Keratinocyte (primary cell): ENCODE data around the gene MSI2. TPM values are rescaled to one million over a fixed set of nuclear protein-coding genes. Genes with fewer than 3 reads are reported as not detected.

Experiments used
- DNase-seq: peaks from one replicate; pipeline ENCODE4 v3.0.0-alpha.2; 2011; ENCODE audit warnings: low read depth, missing footprints, low spot score
- FAIRE-seq: peaks from 2 replicates; lab custom pipeline; 2011; peaks lifted over from hg19 to GRCh38; lab: Jason Lieb, UNC
- H2AFZ ChIP-seq: 2 replicates; pipeline ENCODE4 v1.6.0; 2012; ENCODE audit warnings: low read length, control low read depth, inconsistent platforms; ENCODE audit not compliant: control insufficient read depth
- H3K27ac ChIP-seq: 2 replicates; pipeline ENCODE4 v1.5.1; 2011; ENCODE audit warnings: low read length; ENCODE audit not compliant: control insufficient read depth, insufficient read depth
- H3K27me3 ChIP-seq: 3 replicates; pipeline ENCODE4 v1.6.0; 2011; ENCODE audit warnings: low read length; ENCODE audit not compliant: control insufficient read depth, insufficient read depth; ENCODE audit errors: extremely low read depth
- H3K36me3 ChIP-seq, 2 experiments: 2 replicates in 1 of 2; 3 replicates in 1 of 2; pipeline ENCODE4 v1.5.1; 2011; ENCODE audit warnings: low read length in 2 of 2, mild to moderate bottlenecking in 1 of 2; ENCODE audit not compliant: control insufficient read depth in 2 of 2, insufficient read depth in 2 of 2; ENCODE audit errors: extremely low read depth in 1 of 2
- H3K4me1 ChIP-seq: 3 replicates; pipeline ENCODE4 v1.5.1; 2011; ENCODE audit warnings: low read length; ENCODE audit not compliant: control insufficient read depth, insufficient read depth; ENCODE audit errors: extremely low read depth
- H3K4me2 ChIP-seq: 3 replicates; pipeline ENCODE4 v1.6.0; 2011; ENCODE audit warnings: low read depth, low read length; ENCODE audit not compliant: control insufficient read depth, insufficient read depth; ENCODE audit errors: extremely low read depth
- H3K4me3 ChIP-seq, 3 experiments: fragments of 200-600 bp in 1 of 3; sonication (generic) in 1 of 3; 2 replicates in 2 of 3; 3 replicates in 1 of 3; pipeline ENCODE4 v1.5.1; 2011 to 2016; ENCODE audit warnings: low read length in 3 of 3, mild to moderate bottlenecking in 3 of 3, control low read depth in 2 of 3, inconsistent platforms in 1 of 3, low read depth in 1 of 3, mixed read lengths in 1 of 3, mixed run types in 1 of 3, moderate library complexity in 1 of 3; ENCODE audit not compliant: control insufficient read depth in 2 of 3, insufficient read depth in 2 of 3; ENCODE audit errors: extremely low read depth in 1 of 3
- H3K79me2 ChIP-seq: 2 replicates; pipeline ENCODE4 v1.6.0; 2012; ENCODE audit warnings: low read length; ENCODE audit not compliant: control insufficient read depth, insufficient read depth
- H3K9ac ChIP-seq: 3 replicates; pipeline ENCODE4 v1.6.0; 2011; ENCODE audit warnings: low read length; ENCODE audit not compliant: control insufficient read depth, insufficient read depth; ENCODE audit errors: extremely low read depth
- H3K9me1 ChIP-seq: 3 replicates; pipeline ENCODE4 v1.6.0; 2011; ENCODE audit warnings: low read length; ENCODE audit not compliant: control insufficient read depth, insufficient read depth; ENCODE audit errors: extremely low read depth
- H3K9me3 ChIP-seq: 2 replicates; pipeline ENCODE4 v1.5.1; 2012; ENCODE audit warnings: low read depth, low read length; ENCODE audit not compliant: control insufficient read depth
- H4K20me1 ChIP-seq: 3 replicates; pipeline ENCODE4 v1.6.0; 2011; ENCODE audit warnings: low read length; ENCODE audit not compliant: control insufficient read depth, insufficient read depth; ENCODE audit errors: extremely low read depth
- CTCF ChIP-seq, 3 experiments: IDR thresholded peaks in 1 of 3; conservative IDR thresholded peaks in 1 of 3; optimal IDR thresholded peaks in 1 of 3; 2 replicates in 2 of 3; 3 replicates in 1 of 3; pipeline versions ENCODE3 to v1.5.1; 2011; ENCODE audit warnings: low read length in 3 of 3, mild to moderate bottlenecking in 3 of 3, moderate library complexity in 2 of 3, control low read depth in 1 of 3, inconsistent platforms in 1 of 3; ENCODE audit not compliant: insufficient read depth in 2 of 3; ENCODE audit errors: extremely low read depth in 1 of 3
- EZH2 ChIP-seq: IDR thresholded peaks from one replicate; pipeline ENCODE4 v1.6.1; 2012; ENCODE audit warnings: inconsistent platforms, mild to moderate bottlenecking, low read length, moderate library complexity
- dilution Hi-C: fragments of 300-500 bp; cut with MboI; formaldehyde crosslinking; loops from one replicate; pipeline ENCODE4 v1.7.0; 2020; ENCODE audit warnings: low sequenced_read_pairs; ENCODE audit not compliant: extremely low pct_ligation_motif_present
- polyA plus RNA-seq, 5 experiments: library from polyadenylated mRNA; depleted of rRNA in 3 of 5; stranded (reverse) in 3 of 5; stranded (forward) in 1 of 5; unstranded in 1 of 5; fragments of >200 nt; gene quantifications; 1 replicate in 1 of 5; 2 replicates in 3 of 5; 3 replicates in 1 of 5; pipeline versions ENCODE4 v1.2.1 to v1.2.3, GENCODE V29; 2011 to 2012; ENCODE audit warnings: missing spikeins in 2 of 5, low read depth in 1 of 5, low replicate concordance in 1 of 5

The MSI2 gene
- polyA plus RNA-seq, 1 donor (not counting 4 experiments of a cell fraction or from before 2014, with no cell fraction given), result 22.3 TPM

GRCh38 chr17:57697197-57697596, 440.9 kb downstream of the MSI2 start:
- Histone ChIP-seq H3K9ac (no peak overlapping the region), H3K79me2 (no peaks in the 10 kb centered on the region), H4K20me1 (no peaks in the 10 kb centered on the region), H3K4me3 (no peak overlapping the region), H3K36me3 (no peaks in the 10 kb centered on the region), H3K9me3 (no peaks in the 10 kb centered on the region), H3K4me1 (no peaks in the 10 kb centered on the region), H3K4me2 (no peak overlapping the region), H3K27ac (no peak overlapping the region), H2AFZ (no peak overlapping the region), H3K9me1 (no peaks in the 10 kb centered on the region), H3K27me3 (peaks cover 10% of the 10 kb centered on the region)
- TF ChIP-seq EZH2, result no peak
- TF ChIP-seq CTCF (optimal IDR thresholded peaks at IDR 0.05 in 1 of 3, IDR thresholded peaks at IDR 0.05 in 1 of 3, conservative IDR thresholded peaks at IDR 0.05 in 1 of 3; ENCODE audit: extremely low read depth in 1 of 3, insufficient read depth in 2 of 3, low read length in 3 of 3), result no peak
- FAIRE-seq (no peak), DNase-seq (no peak)
- dilution Hi-C loops, result no loop called here

- Histone ChIP-seq H3K9me1 (no peaks in the 10 kb centered on the region), H3K4me2 (no peak overlapping the region), H3K4me3 (no peak overlapping the region), H3K27ac (no peak overlapping the region), H3K36me3 (no peaks in the 10 kb centered on the region), H3K9ac (no peak overlapping the region), H3K27me3 (peaks cover 10% of the 10 kb centered on the region), H4K20me1 (no peaks in the 10 kb centered on the region), H3K9me3 (no peaks in the 10 kb centered on the region), H2AFZ (no peak overlapping the region), H3K79me2 (no peaks in the 10 kb centered on the region), H3K4me1 (no peaks in the 10 kb centered on the region)
- no peak for DNase-seq
- TF ChIP-seq EZH2 (no peak), CTCF (optimal IDR thresholded peaks at IDR 0.05 in 1 of 3, IDR thresholded peaks at IDR 0.05 in 1 of 3, conservative IDR thresholded peaks at IDR 0.05 in 1 of 3; ENCODE audit: extremely low read depth in 1 of 3, insufficient read depth in 2 of 3, low read length in 3 of 3) (no peak)
- no peak for FAIRE-seq
- dilution Hi-C loops, result no loop called here
These were observed 441.8 kb downstream of the MSI2 start for GRCh38 chr17:57697891-57698711.
